ENCODE data around the gene TM4SF18.

TM4SF18 gene

GRCh38 chr3:149280671-149281349, 52.6 kb downstream of the TM4SF18 start:
- DNase-seq: no peak

GRCh38 chr3:149278911-149279310, 54.5 kb downstream of the TM4SF18 start:
- no peak for DNase-seq

- DNase-seq: no peak
Measured at GRCh38 chr3:149277331-149277813, 56.1 kb downstream of the TM4SF18 start.

- no peak for DNase-seq
Measured at GRCh38 chr3:149276619-149277018, 56.8 kb downstream of the TM4SF18 start.

- no peak for DNase-seq
Measured at GRCh38 chr3:149274220-149274619, 59.2 kb downstream of the TM4SF18 start.

- DNase-seq: peak; percentile 90
Measured at GRCh38 chr3:149273096-149273751, 60.2 kb downstream of the TM4SF18 start.

- no peak for DNase-seq
Measured at GRCh38 chr3:149271669-149272068, 61.8 kb downstream of the TM4SF18 start.

GRCh38 chr3:149270180-149270579, 63.3 kb downstream of the TM4SF18 start:
- DNase-seq: no peak

- DNase-seq: no peak
Measured at GRCh38 chr3:149269687-149270086, 63.7 kb downstream of the TM4SF18 start.
